GM19438 (cell line): Measurements from ENCODE around the gene RGS7BP.

Experiments
- ATAC-seq: cut with Tn5 transposase; IDR thresholded peaks from one replicate; pipeline ENCODE4 v1.9.1; 2021; ENCODE audit warnings: low read depth; ENCODE audit not compliant: unreplicated experiment

Gene RGS7BP

GRCh38 chr5:64505769-64506566 is at the start of gene RGS7BP:
Gene RGS7BP (plus strand): TSS chr5:64506015. CDS start chr5:64506625, 610 bp downstream.
- ATAC-seq: no peak

DNA sequence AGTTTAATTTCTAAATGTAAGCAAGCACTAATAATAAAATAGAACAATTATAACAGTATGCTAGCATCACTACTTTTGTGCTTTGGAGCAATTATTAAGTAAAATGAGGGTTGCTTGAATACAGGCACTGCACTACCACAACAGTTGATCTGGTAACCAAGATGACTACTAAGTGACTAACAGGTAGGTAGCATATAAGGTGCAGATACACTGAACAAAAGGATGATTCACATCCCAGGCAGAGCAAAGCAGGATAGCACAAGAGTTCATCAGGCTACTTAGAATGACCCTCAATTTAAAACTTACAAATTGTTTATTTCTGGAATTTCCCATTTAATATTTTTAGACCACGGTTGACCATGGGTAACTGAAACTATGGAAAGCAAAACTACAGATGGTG is 48.0 kb upstream of the RGS7BP start:
- no peak for ATAC-seq

DNA sequence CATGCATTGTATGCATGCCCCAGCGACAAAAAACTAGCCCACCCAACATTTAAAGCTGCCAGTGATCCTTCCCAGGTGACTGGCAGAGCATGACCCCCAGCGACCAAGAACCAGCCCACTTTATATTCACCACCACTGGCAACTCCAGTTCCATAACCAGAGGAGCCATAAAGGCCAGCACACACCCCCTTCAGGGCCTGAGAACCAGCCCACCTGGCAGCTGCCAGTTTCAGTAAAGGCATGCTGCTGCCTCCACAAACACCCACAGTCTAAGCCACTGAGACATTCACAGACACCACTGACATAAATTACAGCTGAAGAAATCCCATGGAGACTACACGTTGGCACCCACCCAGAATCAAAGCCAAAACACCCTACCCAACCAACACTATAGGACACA is 46.9 kb upstream of the RGS7BP start:
- no peak for ATAC-seq

DNA sequence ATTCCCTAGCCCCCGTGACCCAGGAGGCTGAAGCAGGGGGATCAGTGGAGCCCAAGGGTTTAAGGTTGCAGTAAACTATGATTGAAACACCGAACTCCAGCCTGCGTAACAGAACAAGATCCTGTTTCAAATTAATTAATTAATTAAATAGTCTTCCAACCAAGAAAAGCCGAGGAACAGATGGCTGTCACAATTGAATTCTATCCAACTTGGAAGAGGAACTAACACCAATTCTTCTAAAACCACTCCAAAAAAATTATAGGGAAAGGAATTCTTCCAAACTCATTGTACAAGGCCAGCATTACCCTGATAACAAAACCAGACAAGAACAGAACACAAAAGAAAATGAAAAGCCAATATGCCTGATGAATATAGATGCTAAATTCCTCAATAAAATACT is 43.4 kb upstream of the RGS7BP start:
- ATAC-seq: no peak

DNA sequence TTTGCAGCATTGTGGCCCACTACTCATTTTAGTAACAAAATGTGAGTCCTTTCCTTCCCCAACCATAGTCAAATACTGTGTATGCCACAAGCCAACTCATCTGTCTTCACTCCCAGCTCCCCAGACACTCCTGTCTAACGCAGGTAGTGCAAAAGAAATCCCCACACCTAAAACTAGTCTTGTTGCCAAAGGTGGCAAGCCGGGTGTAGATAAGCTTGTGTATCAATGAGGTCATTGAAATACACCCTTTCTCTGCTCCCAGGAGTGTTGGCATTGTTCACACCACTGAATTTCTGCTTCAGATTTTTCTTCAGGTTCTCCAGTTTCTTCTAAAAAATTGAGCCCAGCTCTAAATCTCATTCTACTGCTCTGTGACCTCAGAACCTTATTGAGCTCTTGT is 19.7 kb upstream of the RGS7BP start:
- no peak for ATAC-seq

- ATAC-seq: no peak
These were observed 18.5 kb upstream of the RGS7BP start for GRCh38 chr5:64487283-64487682.

GRCh38 chr5:64489857-64490256 is 16.0 kb upstream of the RGS7BP start:
- ATAC-seq: no peak

GRCh38 chr5:64497386-64497785 is 8.4 kb upstream of the RGS7BP start:
- ATAC-seq: no peak

DNA sequence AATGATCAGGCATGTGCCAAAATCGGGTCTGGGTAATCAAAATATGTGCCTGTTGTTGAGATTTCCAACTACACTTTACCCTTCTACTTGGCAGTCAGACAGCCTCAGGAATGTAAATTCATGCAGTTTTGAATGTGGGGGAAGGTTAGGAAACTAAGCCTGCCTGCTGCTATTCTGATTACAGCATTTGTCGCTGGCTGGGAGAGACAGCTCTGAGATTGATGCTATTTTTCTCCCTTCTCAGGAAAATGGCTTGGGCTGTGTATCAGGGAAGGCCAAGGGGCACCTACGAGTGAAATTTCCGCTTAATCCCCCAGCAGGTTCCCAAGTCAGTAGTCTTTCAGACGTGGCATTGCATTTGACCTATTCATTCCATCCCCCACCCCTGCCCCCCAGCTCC is 3.6 kb upstream of the RGS7BP start:
- no peak for ATAC-seq

DNA sequence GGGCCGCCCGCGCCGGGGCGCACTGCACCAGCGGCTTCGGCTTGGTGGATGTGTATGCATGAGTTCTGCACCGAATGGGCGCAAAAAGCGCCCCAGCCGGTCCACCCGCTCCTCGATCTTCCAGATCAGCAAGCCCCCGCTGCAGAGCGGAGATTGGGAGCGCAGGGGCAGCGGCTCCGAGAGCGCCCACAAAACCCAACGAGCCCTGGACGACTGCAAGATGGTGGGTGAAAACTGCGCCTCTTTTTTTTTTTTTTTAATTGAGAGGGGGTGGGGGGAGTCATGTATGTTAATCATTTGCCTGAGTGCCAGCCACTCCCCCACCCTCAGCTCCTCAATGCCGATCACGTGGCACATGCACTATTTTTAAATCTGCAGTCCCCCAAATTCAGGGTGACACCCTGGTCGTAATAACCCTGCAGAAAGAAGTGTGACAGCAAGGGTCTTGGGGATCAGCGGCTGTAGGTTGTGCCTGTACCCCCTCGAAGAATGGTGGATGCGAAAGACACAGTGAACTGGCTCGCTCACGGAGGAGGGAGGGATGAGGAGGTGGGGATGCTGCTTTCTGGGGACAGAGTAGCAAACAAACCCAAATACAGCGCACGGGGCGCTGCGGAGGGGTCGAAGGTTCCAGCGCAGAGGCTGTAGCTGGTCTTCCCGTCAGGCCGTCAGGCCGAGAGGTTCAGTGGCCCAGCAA is 900 bp downstream of the RGS7BP start:
- ATAC-seq: no peak

- ATAC-seq: no peak
These were observed 1.4 kb downstream of the RGS7BP start for GRCh38 chr5:64507264-64507605.

- no peak for ATAC-seq
These were observed 4.0 kb downstream of the RGS7BP start for GRCh38 chr5:64509828-64510227.

DNA sequence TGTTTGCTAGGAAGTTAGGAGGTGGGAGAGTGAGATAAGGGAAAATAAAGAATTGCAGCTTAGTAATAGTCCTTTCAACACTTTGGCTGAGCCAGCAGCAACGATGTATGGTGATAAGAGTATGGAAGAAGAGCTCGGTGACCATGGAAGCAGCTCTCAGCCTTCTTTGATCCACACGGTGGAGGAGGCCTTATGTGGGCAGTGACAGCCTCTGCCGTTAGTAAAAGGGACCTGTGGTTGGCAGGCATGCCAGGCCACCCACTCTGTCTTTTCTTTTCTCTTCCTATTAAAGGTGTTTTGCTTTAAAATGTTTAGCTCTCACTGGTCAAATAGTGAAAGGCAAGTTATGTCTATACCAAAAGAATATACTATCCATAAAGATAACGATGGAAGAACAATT is 7.7 kb downstream of the RGS7BP start:
- ATAC-seq: no peak

GRCh38 chr5:64514612-64515011 is 8.8 kb downstream of the RGS7BP start:
- ATAC-seq: no peak

DNA sequence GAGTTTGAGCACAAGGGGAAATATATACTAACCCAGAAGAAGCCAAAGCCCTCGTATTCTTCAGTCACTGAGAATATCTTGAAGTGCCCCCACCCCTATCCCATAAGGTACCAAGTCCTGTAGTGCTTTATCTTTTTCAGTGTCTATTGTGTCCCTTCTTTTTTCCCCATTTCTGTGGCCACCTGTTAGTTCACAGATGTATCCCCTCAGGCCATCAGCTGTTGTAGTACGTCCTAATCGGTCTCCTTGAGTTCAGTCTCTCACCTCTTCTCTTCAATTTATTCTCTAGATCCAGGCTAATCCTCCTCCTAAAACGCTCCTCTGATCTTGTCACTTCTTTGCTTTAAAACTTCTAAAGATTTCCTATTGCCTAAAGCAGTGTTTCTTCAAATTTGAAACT is 10.4 kb downstream of the RGS7BP start:
- ATAC-seq: no peak

DNA sequence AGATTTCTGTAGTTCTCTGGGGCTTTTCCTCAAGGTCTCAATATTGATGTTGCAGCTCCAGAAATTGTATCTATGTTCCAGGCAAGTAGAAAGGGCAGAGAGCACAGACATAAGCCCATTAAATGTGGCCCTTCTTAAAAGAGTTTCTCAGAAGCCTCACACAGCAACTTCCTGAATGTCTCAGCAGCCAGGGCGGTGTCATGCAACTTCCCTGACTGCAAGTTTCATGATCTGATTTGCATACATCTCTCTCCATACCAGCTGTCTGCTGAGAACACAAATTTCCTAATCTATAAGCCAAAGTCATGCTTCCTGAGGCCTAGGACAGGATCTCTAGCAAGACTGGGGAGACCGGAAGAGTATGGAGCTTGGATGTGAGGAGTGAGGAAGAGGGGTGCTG is 13.0 kb downstream of the RGS7BP start:
- ATAC-seq: no peak

DNA sequence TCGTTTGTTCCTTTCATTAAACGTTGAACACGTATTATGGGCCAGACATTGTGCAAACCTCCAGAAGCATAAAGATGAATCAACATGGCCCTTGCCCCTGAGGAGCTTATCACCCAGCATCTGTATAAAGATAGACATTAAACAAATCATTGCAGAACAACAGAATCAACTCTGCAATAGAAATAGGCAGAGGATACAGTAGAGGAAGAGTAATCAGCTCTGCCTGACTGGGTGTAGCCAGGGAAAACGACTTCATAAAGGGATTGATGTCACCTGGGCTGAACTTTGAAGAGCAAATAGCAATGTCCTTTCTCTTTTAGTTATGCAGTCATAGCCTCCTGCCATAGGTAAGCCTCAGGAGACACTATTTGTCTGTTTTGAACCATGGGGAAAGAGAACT is 13.4 kb downstream of the RGS7BP start:
- no peak for ATAC-seq

GRCh38 chr5:64526734-64527439 is 21.1 kb downstream of the RGS7BP start:
- ATAC-seq: no peak

- ATAC-seq: no peak
These were observed 24.3 kb downstream of the RGS7BP start for GRCh38 chr5:64530076-64530475.

GRCh38 chr5:64532212-64532611 is 26.4 kb downstream of the RGS7BP start:
- ATAC-seq: no peak

GRCh38 chr5:64532657-64533056 is 26.8 kb downstream of the RGS7BP start:
- ATAC-seq: no peak

DNA sequence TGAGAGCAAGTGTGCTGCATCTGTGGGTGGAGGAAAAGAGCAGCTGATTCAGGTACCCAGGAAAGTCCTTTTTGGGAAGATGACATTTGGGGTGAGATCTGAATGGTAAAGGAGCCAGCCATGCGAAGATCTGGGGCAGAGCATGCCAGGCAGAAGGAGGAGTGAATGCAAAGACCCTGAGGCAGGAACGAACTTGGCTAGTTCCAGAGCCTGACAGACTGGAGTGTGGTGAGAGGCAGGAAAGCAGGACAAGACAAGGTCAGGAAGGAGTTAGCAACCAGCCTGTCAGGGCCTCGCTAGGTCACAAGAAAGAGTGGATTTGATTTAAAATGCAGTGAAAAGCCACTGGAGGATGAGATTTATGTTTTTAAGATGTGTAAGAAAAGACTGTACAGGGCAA is 28.2 kb downstream of the RGS7BP start:
- ATAC-seq: no peak
